ENCODE data around the gene CNPY3. TPM values are rescaled to one million over a fixed set of nuclear protein-coding genes. Genes with fewer than 3 reads are reported as not detected.
"Not testable (repeated sequence)": the region's sequence is repeated elsewhere in the genome, so short reads cannot be mapped to it uniquely, and the experiment has no call there.

CNPY3 gene
- total and polyA plus RNA-seq, 12 donors: 21.1 to 59.7 (median 41.3) TPM

DNA sequence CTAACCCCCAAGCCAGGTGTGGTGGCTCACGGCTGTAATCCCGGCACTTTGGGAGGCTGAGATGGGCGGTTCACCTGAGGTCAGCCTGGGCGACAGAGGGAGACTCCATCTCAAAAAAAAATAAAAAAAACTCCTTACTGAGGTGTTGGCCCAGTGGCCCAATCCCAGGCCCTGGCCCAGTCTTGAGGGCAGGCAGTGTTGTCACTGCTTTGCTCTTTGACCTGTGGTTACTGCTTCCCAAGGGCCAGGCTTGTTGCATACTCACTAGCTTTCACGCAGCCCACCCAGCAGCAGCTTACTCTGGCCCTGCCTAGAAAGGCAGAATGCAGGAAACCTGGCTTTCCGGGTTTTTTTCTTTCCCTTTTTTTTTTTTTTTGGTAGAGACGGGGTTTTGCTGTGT lies 13.2 kb downstream of the CNPY3 start:
- peaks cover 0 to 27% of the 10 kb centered on the region in 2 donors for H3K36me3 ChIP-seq (replicated peaks in 1 of 2)
- H3K4me3 ChIP-seq: no peak overlapping the region
- H3K27ac ChIP-seq: no peak overlapping the region
- intact Hi-C loops (cut with DNase I): no loop called here
- H3K4me1 ChIP-seq (replicated peaks in 1 of 2): no peaks in the 10 kb centered on the region
- H3K27me3 ChIP-seq: no peaks in the 10 kb centered on the region
- no peak for DNase-seq
- H3K9me3 ChIP-seq (replicated peaks in 1 of 3): no peaks in the 10 kb centered on the region
- TF ChIP-seq POLR2A (IDR thresholded peaks at IDR 0.05): no peak
- TF ChIP-seq CTCF (IDR thresholded peaks at IDR 0.05): no peak
- WGBS, 4 donors: 80 to 89% (median 86%) methylated on average over 7 of the region's 7 CpGs

GRCh38 chr6:42947950-42948349 lies 18.7 kb downstream of the CNPY3 start:
- intact Hi-C loops (cut with DNase I): no loop called here
- Histone ChIP-seq H3K36me3 (replicated peaks in 1 of 2) (no peaks in the 10 kb centered on the region), H3K4me3 (no peak overlapping the region), H3K27ac (no peak overlapping the region), H3K9me3 (replicated peaks in 1 of 3) (no peaks in the 10 kb centered on the region), H3K27me3 (no peaks in the 10 kb centered on the region), H3K4me1 (replicated peaks in 1 of 2) (no peaks in the 10 kb centered on the region)
- no peak for DNase-seq
- TF ChIP-seq POLR2A (IDR thresholded peaks at IDR 0.05) (no peak), CTCF (IDR thresholded peaks at IDR 0.05) (no peak)

DNA sequence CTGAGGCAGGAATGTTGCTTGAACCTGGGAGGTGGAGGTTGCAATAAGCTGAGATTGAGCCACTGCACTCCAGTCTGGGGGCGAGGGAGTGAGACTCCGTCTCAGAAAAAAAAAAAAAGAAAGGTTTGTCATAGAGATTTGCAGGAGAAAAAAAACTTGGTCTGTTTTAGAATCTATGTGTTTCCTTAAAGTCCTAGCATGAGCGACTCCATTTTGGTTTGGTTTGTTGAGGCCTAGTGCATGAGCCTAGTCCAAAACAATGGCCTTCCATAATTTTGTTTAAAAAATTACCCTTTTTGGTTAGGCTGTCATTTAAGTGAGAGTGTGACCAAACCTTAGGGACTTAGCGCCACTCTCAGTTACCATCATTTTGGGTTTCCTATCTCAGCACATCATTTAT lies 23.1 kb downstream of the CNPY3 start:
- no peaks in the 10 kb centered on the region for H3K27me3 ChIP-seq
- no peak overlapping the region for H3K4me3 ChIP-seq
- H3K27ac ChIP-seq: no peak overlapping the region
- no peaks in the 10 kb centered on the region for H3K9me3 ChIP-seq (replicated peaks in 1 of 3)
- DNase-seq: no peak
- no peak for TF ChIP-seq POLR2A (IDR thresholded peaks at IDR 0.05)
- no peak for TF ChIP-seq CTCF (IDR thresholded peaks at IDR 0.05)
- 90 to 96% (median 93%) methylated on average over 4 of the region's 4 CpGs for WGBS, 4 donors
- no peaks in the 10 kb centered on the region for H3K36me3 ChIP-seq (replicated peaks in 1 of 2)
- H3K4me1 ChIP-seq (replicated peaks in 1 of 2): no peaks in the 10 kb centered on the region
- intact Hi-C loops (cut with DNase I): no loop called here

DNA sequence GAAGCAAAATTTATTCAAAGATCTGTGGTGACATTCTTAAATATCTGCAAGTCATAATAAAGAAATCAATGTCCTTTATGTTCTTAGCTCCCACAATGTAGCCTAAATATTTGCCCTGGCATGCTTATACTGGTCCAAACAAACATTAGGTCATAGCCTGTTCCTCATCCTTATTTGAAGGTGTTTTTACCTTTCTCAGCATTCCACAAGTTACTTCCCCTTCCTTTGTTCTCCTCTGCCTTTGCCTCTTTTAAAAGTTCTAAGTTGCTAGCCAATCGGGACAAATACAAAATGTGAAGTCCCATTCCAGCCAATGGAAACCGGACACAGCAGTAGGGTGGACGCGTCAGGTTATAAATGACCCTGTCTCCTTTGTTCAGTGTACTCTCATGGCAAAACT lies 25.1 kb downstream of the CNPY3 start:
- H3K36me3 ChIP-seq (replicated peaks in 1 of 2); DNase-seq; intact Hi-C loops (cut with DNase I); H3K27me3 ChIP-seq; H3K4me3 ChIP-seq; H3K4me1 ChIP-seq (replicated peaks in 1 of 2); H3K27ac ChIP-seq; H3K9me3 ChIP-seq (replicated peaks in 1 of 3): not testable (repeated sequence)
- 80 to 89% (median 86%) methylated on average over 4 of the region's 4 CpGs for WGBS, 4 donors

DNA sequence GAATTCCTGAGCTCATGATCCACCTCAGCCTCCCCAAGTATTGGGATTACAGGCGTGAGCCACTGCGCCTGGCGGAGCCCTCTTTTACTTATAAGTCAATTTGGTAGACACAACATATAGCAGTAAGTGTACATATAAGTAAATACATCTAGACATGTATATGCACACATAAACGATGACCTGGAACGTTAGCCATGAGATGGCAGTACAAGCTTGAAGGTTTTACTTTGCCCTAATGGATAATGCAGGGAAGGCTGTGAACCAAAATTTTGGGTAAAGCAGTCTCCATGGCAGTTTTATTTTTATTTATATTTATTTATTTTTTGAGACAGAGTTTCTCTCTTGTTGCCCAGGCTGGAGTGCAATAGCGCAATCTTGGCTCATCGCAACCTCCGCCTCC lies 28.8 kb downstream of the CNPY3 start:
- TF ChIP-seq CTCF (IDR thresholded peaks at IDR 0.05) (no peak), POLR2A (IDR thresholded peaks at IDR 0.05) (no peak)
- no peaks in the 10 kb centered on the region for H3K36me3 ChIP-seq (replicated peaks in 1 of 2)
- no peak for DNase-seq
- intact Hi-C loops (cut with DNase I): no loop called here
- peaks cover 10% of the 10 kb centered on the region in 2 donors for H3K4me1 ChIP-seq (replicated peaks in 1 of 2)
- no peak overlapping the region for H3K27ac ChIP-seq
- H3K4me3 ChIP-seq: no peak overlapping the region
- no peaks in the 10 kb centered on the region for H3K27me3 ChIP-seq
- H3K9me3 ChIP-seq (replicated peaks in 1 of 3): no peaks in the 10 kb centered on the region
- WGBS, 4 donors: 74 to 88% (median 84%) methylated on average over 8 of the region's 8 CpGs

All from adrenal gland (tissue), 12 donors.